IPS DF 19.7 (cell line): ENCODE data around the gene DRD3.

Experiments used
- DNase-seq: peaks from one replicate; pipeline ENCODE4 v3.0.0-alpha.2; 2013; ENCODE audit warnings: low read depth, low spot score

DRD3 gene

DNA sequence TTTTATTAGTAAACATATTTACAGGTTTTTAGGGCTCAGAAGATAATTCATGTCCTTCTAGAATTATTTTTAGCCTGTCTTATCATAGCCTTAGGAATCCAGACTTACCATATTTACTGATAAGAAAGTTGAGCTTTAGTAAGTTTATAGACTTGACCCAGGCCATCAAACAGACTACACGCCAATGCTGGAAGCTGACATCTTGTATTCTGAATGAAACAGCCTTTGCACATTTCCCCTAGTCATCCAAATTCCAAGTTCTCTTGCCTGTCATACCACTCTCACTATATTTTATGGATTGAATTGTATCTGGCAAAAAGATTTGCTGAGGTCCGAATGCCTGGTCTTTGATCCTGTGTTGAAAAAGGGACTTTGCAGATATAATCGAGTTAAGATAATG, 58.6 kb downstream of the DRD3 start:
- no peak for DNase-seq

DNA sequence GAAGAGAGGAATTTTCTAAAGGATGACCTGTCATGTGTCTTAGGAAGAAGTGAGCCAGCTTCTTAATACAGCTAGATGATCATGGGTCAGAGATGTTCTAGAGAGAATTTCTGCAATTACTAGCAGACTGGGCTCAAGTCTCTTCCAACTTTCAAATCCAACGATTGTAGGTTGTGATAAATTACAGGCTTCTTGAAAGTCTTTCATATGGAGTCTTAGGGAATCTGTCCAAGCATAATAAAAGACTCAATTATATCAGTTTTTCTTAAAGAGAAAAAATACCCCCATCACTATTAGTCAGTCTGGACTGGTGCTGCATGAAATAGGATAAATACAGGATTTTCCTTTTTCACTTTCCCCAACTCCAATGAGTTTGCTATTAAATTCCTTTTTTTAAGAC, 59.1 kb downstream of the DRD3 start:
- no peak for DNase-seq

DNA sequence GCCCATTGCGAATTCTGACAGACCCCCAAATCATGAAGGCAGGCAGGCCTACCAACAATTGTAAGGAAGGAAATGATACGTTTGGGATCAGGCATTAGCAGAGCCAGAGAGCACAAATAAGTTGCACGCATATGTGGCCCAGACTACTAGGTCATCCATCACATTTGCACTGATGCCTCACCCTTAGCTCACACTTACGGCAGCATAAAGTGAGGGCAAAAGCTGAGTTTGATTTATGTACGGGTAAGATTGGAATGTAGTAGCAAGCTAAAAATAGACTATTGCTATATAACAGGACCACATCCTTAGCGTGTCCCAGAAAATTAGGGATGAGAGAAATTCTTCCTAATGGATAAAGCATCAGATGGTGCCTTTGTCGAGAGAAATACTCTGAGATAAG, 63.7 kb downstream of the DRD3 start:
- DNase-seq: no peak

DNA sequence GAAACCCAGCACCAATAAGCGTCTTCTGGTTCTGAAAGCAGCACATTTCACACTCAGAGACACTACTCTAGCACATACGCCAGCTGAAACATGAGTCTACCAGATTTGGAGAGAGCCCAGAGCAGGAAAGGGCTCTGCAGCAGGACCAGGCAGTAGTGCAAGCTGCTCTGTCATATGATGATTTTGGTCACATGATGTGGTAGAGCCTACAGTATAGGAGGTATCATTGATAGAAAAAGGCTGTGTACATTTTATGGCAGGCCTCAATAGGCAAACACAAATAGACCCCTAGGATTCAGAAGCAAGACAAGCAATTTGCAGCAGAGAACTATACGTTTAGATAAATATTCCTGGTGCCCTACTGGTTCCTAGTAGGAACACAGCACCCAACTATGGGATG, 64.1 kb downstream of the DRD3 start:
- no peak for DNase-seq

DNA sequence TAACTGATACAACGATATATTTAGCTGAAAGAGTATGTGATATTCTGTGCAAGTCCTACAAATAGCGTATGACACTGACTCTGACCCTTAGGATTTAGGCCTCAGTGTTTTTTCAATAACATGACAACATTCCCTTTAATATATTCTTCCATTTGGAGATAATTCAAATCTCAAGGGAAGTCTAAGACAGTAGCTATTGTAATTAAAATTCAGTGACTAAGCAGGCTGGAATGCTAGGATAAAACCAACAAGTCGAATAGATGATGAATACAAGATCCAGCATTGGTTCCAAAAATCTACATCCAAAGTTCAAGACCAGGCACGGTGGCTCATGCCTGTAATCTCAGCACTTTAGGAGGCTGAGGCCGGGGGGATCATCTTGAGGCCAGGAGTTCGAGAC, 66.2 kb downstream of the DRD3 start:
- DNase-seq: no peak

DNA sequence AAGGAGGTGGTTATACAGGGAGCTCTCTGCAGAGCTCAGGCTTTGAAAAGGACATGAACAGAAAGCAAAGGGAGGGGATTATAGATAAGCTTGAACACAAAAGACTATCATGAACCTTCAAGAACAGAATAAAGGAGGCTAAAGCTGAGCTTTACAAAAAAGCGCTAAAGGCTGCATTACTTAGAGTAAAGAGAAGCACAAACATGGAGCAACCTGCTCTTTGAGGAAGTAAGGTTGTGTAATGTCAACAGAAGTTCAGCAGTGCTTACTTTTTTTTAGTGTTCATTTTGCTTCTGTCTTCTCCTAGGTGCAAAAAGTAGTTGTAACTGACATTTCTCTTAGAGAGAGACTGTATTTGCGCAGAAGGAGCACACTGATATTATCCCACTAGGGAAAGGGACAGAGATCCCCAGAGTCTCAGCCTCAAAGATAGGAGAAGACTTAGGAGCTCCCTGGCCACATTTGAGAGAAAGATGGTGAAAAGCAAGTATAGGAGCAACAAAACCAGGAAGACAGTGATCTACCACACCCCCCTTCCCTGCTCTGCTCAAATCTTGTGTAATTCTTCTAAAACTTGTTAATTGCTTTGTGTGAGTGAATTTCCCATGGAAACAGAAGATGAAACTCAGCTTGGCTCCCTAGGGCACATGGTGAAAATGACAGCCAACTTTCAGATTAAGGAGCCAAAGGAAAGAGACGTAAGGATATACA, 67.6 kb downstream of the DRD3 start:
- DNase-seq: no peak

DNA sequence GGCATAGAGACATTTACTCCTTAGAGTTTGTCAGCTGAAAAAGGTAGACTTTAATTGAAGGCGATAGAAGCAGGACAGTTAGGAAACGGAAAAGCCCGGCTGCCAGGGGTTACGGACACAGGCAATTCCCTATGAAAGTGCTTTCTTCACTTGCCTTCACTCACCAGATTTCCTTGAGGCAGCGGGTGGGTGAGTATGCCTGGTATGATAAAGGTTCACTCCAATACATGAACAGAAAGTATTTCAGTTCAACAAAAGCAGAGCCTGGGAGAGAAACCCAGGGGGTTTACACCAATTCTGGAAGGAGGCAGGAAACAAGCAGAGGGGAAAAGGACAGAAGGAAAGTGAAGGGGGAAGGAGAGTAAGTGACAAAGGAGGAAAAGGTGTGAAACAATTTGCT, 68.4 kb downstream of the DRD3 start:
- DNase-seq: no peak

DNA sequence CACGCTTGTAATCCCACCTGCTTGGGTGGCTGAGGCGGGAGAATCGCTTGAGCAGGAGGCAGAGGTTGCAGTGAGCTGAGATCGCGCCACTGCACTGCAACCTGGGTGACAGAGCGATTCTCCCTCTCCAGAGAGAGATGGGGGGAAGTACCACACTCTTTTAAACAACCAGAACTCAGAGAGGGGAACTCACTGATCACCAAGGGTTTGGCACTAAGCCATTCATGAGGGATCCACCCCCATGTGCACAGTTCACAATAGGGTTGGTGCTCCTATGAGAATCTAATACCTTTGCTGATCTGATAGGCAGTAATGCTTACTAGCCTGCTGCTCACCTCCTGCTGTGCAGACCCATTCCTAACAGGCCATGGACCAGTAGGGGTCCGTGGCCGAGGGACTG, 70.7 kb downstream of the DRD3 start:
- DNase-seq: no peak

DNA sequence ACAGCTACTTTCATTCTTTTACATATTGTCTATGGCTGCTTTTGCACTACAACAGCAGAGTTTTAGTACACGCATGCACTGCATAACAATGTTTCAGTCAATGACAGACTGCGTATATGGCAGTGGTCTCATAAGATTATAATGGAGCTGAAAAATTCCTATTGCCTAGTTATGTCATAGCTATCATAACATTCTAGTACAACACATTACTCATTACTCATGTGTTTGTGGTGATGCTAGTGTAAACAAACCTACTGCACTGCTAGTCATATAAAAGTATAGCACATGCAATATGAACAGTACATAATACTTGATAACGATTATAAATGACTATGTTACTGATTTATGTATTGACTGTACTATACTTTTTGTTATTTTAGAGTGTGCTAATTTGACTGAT, 74.4 kb downstream of the DRD3 start:
- DNase-seq: no peak

DNA sequence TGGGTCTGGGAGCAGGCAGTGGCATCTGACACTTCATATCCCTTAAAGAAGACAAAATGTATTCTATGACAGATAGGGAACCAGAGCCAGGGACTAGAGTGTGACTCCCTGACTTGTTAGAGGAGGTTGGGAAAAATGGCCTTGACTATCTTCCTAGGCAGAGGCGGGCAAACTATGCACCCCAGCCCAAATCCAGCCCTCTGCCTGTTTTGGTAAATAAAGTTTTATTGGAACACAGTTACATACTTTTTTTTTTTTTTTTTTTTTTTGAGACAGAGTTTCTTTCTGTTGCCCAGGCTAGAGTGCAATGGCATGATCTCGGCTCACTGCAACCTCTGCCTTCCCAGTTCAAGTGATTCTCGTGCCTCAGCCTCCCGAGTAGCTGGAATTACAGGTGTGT, 75.0 kb downstream of the DRD3 start:
- DNase-seq: no peak

DNA sequence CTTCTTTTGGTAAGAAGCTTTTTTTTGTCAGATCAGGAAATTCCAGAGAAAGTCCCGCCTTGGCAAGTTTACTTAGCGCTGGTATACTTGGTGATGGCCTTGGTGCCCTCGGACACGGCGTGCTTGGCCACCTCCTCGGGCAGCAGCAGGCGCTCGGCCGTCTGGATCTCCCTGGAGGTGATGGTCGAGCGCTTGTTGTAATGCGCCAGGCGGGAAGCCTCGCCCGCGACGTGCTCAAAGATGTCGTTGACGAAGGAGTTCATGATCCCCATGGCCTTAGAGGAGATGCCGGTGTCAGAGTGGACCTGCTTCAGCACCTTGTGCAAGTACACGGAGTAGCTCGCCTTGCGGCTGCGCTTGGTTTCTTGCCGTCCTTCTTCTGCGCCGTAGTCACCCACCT, 75.7 kb downstream of the DRD3 start:
- DNase-seq: no peak

DNA sequence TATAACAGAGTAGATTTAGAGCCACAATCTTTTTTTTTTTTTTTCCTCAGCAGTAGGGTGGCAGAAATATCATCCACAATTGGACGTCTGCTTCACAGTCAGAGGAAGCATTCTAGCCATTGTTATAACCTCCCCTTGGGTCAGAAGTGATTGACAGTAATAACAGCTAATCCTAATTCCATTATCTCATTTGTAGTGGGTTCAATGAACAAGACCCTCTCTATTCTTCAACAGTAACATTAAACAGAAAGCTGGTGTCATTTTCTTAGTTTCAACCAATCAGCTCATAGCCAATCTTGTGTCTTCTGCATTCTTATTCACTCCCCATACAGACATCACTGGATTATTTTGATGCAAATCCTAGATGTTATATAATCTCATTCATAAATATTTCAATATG, 77.8 kb downstream of the DRD3 start:
- no peak for DNase-seq

DNA sequence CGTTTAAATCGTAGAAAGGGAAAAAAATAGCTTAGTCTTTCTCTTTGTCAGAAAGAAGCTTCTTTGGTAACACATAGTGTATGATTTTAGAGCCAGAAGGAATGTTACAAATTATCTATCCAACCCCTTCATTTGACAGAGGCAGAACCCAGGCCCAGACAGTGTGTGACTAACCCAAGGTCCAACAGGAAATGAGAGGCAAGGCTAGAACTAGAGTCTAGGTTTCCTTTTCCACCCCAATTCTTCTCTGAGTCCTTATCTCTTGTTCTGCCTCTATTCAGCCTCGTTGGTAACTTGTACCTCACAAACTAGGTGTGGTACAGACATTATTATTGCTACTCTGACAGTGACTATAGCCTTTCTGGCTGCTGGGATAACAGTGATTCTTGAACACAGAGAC, 83.1 kb downstream of the DRD3 start:
- no peak for DNase-seq

DNA sequence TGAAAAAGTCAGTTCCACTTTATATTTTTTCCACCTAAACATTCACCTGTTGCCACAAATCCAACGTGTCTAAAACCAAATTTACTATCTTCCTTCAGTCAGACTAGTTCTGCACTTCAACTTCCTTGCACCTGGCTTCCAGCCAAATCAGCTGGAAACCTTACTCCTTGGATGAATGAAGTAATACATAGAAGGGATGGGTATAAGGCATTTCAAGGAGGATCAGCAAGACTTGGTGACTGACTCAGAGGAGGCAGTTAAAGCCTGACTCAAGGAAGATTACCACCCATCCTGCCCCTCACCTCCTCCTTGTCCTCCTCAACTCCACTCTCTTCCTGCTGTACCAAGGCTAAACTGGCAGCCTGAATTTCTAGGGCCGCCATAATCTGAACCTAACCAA, 85.3 kb downstream of the DRD3 start:
- DNase-seq: no peak

DNA sequence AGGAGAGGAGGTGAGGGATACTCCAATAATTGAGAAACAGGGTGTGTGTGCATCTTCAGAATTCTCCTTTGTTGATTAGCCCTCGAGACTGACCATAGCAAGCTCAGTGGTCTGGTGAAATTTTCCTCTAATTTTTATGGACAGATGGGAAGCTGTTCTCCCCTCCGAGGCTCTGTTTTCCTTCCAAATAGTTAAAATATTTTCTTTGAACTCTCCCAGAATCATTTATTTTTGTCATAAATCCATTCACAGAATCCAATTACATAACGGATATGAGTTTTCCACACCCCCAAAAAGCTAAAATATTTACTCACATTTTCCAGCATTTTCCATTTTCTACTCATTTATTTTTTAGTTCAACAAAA, 85.9 kb downstream of the DRD3 start:
- no peak for DNase-seq

DNA sequence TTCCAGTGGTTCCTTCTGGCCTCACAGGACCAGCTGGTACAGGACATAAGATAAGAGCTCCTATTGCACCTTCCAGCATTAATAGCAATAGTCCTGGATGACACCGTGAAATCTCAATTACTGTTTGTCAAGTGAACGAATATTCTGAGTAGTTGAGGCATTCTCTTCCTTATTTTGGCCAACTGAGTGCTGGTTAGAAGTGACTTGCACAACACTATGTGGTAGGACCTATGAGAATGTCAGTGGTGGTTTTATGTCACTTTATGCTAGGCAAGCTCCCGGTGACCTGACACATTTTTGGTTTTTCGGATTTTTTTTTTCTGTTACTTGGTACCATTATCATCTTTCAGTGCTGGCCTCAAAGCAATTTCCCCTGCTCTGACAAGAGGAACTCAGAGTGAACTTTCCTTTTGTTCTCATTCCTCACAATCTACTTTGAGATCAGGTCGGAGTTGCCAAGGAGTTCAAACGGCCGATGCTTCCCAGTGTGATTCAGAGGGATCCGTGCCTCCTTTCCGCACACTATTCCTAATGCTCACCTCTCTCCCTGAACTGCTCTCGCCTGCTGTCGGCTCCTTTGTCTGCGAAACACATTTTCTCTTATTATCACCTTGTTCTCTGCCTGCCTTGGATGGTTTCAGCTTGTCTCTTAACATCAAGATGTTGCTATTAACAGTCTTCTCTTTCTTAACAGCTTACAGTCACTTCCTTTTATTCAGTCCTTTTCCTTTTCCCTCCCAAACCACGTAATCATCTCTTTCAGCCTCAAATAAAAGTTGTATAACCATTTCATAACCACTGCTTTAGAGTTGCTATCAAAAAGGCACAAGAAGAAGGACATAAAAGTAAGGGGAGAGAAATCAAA, 86.5 kb downstream of the DRD3 start:
- DNase-seq: no peak

DNA sequence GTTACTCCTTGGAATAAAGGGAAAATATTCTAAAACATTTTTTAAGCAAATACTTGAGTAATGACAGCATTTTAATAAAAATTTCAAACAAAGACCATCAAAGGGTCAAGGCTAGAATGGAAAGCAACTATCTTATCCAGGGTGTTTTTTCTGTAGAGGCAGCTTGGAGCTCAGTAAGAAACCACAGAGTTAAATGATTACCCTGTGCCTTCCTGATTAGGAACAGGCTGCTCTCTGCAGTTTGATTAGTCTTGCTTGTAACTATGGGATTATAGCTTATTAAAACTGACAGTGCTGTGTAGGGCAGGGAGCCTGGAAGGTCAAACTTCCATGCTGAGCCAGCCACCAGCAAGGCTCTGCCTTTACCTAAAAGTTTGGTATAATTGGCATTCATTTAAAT, 89.2 kb downstream of the DRD3 start:
- DNase-seq: no peak

DNA sequence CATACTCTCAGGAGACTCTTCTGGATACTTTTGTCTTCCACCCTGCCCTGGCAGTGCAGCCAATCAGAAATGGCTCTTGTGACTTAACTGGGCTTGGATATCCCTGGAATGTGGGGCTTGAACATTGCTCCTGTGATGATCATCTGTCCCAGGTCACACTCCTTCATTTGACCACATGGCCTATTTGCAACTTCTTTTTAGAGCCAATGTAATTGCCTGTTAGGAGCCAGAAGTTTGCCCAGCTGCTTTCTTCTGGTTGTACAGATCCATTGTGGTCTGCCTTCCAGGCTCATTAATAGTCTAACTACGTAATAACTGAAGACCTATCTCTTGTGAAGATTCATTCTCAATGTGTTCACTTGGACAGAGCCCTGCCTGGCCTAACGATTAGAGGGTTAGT, 92.5 kb downstream of the DRD3 start:
- no peak for DNase-seq

DNA sequence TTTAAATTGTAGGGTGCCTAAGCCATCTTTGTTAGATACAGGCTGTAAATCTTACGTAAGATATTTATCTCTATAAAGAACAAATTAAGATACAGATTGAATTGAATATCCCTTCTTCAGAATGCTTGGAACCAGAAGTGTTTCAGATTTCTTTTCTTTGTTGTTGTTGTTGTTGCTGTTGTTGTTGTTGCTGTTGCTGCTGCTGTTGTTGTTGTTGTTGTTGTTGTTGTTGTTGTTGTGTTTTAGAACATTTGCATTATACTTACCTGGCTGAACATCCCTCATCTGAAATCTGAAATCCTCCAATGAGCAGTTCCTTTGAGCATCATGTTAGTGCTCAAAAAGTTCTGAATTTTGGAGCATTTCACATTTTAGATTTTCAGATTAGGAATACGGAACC, 95.7 kb downstream of the DRD3 start:
- DNase-seq: no peak

DNA sequence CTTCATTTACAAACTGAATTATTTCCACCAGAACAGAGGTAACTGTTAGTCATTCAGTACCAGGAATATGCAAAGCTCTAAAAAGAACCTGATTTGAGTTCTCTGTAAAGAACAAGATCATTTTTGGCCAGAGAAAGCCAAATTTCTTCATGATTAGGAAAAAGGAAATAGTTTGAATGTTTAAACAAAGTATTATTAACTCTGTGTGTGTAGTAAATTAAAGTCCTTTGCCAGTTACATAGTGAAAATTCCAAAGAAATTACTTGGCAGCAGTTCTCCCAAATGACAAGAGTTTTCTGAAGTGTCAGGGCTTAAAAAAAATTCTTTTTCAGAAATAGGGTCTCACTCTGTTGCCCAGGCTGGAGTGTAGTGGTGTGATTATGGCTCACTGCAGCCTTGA, 97.8 kb downstream of the DRD3 start:
- no peak for DNase-seq

DNA sequence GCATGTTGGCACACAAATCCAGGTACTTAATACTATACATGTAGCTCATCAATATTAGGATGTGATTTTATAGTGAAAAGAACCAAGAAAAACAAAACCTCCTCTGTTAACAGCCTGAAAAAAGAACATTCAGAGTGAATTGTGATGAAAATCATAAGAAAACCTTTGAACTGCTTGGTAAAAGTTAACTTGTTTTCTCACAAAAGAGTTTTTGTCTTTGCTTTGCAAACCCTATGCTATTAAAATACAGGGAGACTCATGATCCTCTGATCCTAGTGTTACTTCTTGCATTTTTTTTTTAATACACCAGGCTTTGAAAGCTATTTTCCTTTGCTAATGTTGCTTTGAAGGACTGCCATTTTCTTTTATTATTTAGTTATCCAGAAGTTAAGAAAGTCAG, 98.7 kb downstream of the DRD3 start:
- no peak for DNase-seq

DNA sequence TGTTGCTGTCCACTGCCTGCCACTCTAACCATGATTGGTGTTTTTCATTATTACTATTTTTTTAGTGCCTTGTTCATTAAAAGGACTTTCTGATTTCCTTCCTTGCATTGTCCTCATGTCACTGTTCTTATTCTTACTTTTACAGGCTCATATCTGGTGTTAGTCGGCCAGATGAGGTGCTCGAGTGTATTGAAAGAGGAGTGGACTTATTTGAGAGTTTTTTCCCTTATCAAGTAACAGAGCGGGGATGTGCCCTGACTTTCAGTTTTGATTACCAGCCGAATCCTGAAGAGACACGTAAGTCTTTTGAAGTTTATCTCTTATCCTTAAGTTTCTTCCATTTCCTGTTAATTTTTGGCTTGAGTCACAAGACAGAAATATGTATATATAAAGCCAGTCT, 99.1 kb downstream of the DRD3 start:
- no peak for DNase-seq

DNA sequence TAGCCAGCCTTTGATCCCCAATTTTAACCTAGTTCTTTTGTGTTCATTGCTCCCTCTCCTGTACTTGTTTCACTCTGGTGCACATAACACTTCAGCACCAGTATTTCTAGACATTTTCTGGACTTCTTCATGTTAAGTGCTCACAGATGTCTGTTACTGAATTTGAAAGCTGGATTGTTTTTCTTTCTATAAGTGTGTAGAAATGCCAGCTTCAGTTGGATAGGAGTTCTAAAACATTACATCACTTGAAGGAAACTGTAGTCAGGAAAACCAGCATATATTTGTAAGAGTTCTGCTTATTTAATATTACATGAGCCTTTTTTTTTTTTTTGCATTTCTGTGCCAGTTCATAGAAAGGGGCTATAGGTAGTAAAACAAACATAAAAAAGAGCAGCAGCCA, 100.7 kb downstream of the DRD3 start:
- no peak for DNase-seq
